Pancreas (tissue), 10 donors: Measurements from ENCODE around the gene TUBA8. TPM values are rescaled to one million over a fixed set of nuclear protein-coding genes. Genes with fewer than 3 reads are reported as not detected.
"Not testable (repeated sequence)": the region's sequence is repeated elsewhere in the genome, so short reads cannot be mapped to it uniquely, and the experiment has no call there.

Experiments
- ATAC-seq, 4 donors: fragments of 200-7000 bp; cut with Tn5 transposase; one replicate each; pipeline versions ENCODE4 v1.8.0 to v1.9.1; 2020; ENCODE audit warnings: mild to moderate bottlenecking in 4 of 4, moderate library complexity in 4 of 4
- DNase-seq, 6 donors: peaks; one replicate each; pipeline ENCODE4 v3.0.0-alpha.2; 2020
- FAIRE-seq: peaks from 2 replicates; lab custom pipeline; 2012; peaks lifted over from hg19 to GRCh38; lab: Jason Lieb, UNC
- H3K27ac ChIP-seq, 4 donors: fragments of 200-600 bp; sonication (generic); 1 replicate in 3 of 4; 2 replicates in 1 of 4; pipeline versions ENCODE4 v1.5.0 to v1.8.0; 2020
- H3K27me3 ChIP-seq, 4 donors: fragments of 200-600 bp; one replicate each; pipeline ENCODE4 v1.8.0; 2021
- H3K36me3 ChIP-seq, 3 donors: fragments of 200-600 bp; sonication (generic) in 1 of 3; one replicate each; pipeline versions ENCODE4 v1.5.0 to v1.8.0; 2020 to 2021
- H3K4me1 ChIP-seq, 3 donors: fragments of 200-600 bp; one replicate each; pipeline ENCODE4 v1.8.0; 2021
- H3K4me3 ChIP-seq, 4 donors: fragments of 200-600 bp; sonication (generic) in 2 of 4; one replicate each; pipeline versions ENCODE4 v1.5.0 to v1.8.0; 2020 to 2021
- H3K9me3 ChIP-seq, 4 donors: fragments of 200-600 bp; one replicate each; pipeline ENCODE4 v1.8.0; 2021
- WGBS, 2 donors: extraction: QIAGEN DNeasy Blood & Tissue Kit; methylation state at CpG; one replicate each; pipeline ENCODE4 v1.1.7; 2013; 5-methylcytosine and 5-hydroxymethylcytosine counted together
- intact Hi-C, 3 donors: fragments of 100-400 bp; cut with DNase I; formaldehyde crosslinking; loops; one replicate each; pipeline versions ENCODE4 v1.11.1 to v1.14.2; 2022
- polyA plus RNA-seq, 2 donors: library from polyadenylated mRNA; stranded (reverse); fragments of 200-250 nt; gene quantifications; one replicate each; pipeline ENCODE4 v1.2.3, GENCODE V29; 2013
- total RNA-seq, 6 donors: library from RNA; stranded (reverse); fragmentation: NEBNext Ultra II Directional in 4 of 6; extraction: Animal tissue kit (Norgen Biotek cat#: 25700) in 4 of 6; gene quantifications; one replicate each; pipeline versions ENCODE4 v1.2.1 to v1.2.4, GENCODE V29; 2021 to 2023
- TF ChIP-seq, protein P1 (sequence below), 4 donors: fragments of 200-600 bp; sonication (generic) in 3 of 4; IDR thresholded peaks; one replicate each; pipeline versions ENCODE4 v1.5.0 to v1.8.0; 2021; ENCODE audit warnings: antibody characterized with exemption in 4 of 4
- donor health status: healthy with polysubstance abuse.
- donor health status: DM: no; HTN: no; CAD: no; lungs with moderate emphysema.
- donor health status: DM: no; HTN: no; CAD: no.
- donor health status: control.
- donor health status: control.
- donor health status: Bipolar disorder and iron deficiency.
- donor health status: DM: yes; HTN: yes; CAD: no.
- donor health status: DM: no; HTN: no; CAD: no.
- donor health status: DM: no; HTN: no; CAD: no.
- donor health status: DM: yes; HTN: yes; CAD: no.

Gene TUBA8
- total and polyA plus RNA-seq, 8 donors: 1.5 to 5.4 (median 2.1) TPM

DNA sequence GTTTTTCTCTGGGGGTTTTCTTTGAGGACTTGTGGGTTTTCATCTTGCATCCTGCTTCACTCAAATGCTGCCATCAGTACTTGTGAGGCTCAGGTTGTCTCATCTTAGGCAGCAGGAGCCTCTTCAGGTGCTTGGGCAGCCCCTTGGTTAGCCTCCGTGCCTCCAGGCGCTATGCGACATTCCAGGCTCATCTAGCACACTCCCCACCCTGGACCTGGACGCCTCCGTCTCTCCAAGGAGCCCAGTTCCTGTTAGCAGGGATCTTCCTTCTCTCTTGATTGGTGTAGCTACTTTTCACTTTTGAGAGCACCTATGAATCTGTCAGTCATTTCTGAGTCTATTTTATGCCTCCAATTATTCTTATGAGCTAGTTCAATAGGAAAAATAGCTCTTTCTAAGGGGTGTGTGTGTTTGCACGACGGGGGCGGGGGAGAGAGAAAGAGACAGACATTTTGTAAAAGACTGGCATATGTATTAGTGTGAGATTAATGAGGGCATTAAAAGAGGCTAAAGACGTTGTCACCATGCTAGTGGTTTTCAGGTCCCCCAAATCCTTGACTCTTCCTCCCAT is 7.8 kb downstream of the TUBA8 start:
- no peak for FAIRE-seq
- TF ChIP-seq, protein P1, sequence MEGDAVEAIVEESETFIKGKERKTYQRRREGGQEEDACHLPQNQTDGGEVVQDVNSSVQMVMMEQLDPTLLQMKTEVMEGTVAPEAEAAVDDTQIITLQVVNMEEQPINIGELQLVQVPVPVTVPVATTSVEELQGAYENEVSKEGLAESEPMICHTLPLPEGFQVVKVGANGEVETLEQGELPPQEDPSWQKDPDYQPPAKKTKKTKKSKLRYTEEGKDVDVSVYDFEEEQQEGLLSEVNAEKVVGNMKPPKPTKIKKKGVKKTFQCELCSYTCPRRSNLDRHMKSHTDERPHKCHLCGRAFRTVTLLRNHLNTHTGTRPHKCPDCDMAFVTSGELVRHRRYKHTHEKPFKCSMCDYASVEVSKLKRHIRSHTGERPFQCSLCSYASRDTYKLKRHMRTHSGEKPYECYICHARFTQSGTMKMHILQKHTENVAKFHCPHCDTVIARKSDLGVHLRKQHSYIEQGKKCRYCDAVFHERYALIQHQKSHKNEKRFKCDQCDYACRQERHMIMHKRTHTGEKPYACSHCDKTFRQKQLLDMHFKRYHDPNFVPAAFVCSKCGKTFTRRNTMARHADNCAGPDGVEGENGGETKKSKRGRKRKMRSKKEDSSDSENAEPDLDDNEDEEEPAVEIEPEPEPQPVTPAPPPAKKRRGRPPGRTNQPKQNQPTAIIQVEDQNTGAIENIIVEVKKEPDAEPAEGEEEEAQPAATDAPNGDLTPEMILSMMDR (IDR thresholded peaks at IDR 0.05): no peak
- no peak for DNase-seq
- no peaks in the 10 kb centered on the region for H3K27me3 ChIP-seq
- 85 to 89% methylated on average over 9 of the region's 9 CpGs for WGBS, 2 donors
- no peak overlapping the region for H3K27ac ChIP-seq
- intact Hi-C loops: no loop called here
- no peaks in the 10 kb centered on the region for H3K36me3 ChIP-seq
- H3K4me3 ChIP-seq: no peak overlapping the region
- ATAC-seq: no peak
- H3K9me3 ChIP-seq: no peaks in the 10 kb centered on the region
- no peaks in the 10 kb centered on the region for H3K4me1 ChIP-seq

DNA sequence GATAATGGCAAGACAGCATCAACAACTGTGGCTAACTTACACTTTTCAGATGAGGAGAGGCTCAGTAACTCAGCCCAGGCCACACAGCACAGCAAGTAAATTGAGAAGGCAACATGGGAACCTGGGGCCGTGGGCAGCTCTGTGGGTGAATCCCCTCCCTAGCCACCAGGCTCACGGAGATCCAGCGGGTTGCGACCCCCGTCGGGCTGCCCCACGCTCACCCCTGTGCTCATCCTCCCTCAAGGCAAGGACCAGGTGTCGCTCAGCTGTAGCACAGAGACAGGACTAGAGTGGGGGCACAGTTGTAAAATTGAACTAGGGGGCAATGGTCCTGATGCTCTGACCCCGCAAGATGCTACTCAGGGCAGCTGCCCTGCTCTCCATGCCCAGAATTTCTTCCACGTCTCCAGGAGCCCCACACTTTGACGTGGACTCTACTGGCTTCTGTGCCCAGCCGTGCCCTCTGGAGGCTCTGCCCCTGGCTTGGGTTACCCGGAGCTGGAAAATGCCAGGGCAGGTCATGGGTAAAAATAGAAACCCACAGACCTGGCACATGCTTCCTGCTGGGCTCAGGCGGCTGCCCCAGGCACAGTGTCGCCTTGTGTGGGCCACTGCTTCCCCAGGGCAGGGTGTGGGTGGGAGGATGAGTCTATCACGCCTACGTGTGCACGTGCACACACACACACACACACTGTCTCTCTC is 9.0 kb downstream of the TUBA8 start:
- 88 to 90% methylated on average over 18 of the region's 18 CpGs for WGBS, 2 donors
- intact Hi-C loops: no loop called here
- TF ChIP-seq, protein P1 (IDR thresholded peaks at IDR 0.05): no peak
- no peaks in the 10 kb centered on the region for H3K27me3 ChIP-seq
- no peak overlapping the region for H3K4me3 ChIP-seq
- no peak for ATAC-seq
- no peaks in the 10 kb centered on the region for H3K9me3 ChIP-seq
- FAIRE-seq: no peak
- H3K36me3 ChIP-seq: no peaks in the 10 kb centered on the region
- no peaks in the 10 kb centered on the region for H3K4me1 ChIP-seq
- no peak for DNase-seq
- no peak overlapping the region for H3K27ac ChIP-seq

DNA sequence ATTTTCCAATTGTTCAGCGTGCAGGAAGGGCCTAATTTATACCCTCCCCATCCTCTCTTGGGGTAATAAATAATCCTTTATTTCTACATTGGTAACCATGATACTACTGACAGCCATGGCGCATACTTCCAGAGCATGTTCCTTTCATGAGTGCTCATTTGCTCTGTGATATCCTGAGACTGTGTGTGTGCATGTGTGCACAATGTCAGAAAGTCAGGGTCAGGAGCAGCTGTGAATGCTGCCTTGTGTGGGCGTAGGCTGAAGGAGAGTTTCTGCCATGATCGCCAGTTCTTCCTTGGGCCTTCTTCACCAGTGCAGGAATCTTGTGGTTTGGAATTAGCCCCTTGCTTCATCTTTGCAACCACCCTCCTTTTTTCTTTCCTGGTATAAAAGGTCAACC is 10.2 kb downstream of the TUBA8 start:
- no peak for DNase-seq
- H3K4me3 ChIP-seq: no peak overlapping the region
- no peaks in the 10 kb centered on the region for H3K9me3 ChIP-seq
- WGBS, 2 donors: 92 to 93% methylated on average over 4 of the region's 4 CpGs
- ATAC-seq: no peak
- H3K27ac ChIP-seq: no peak overlapping the region
- intact Hi-C loops: no loop called here
- no peak for FAIRE-seq
- TF ChIP-seq, protein P1 (IDR thresholded peaks at IDR 0.05): no peak
- no peaks in the 10 kb centered on the region for H3K4me1 ChIP-seq
- H3K36me3 ChIP-seq: no peaks in the 10 kb centered on the region
- H3K27me3 ChIP-seq: no peaks in the 10 kb centered on the region

DNA sequence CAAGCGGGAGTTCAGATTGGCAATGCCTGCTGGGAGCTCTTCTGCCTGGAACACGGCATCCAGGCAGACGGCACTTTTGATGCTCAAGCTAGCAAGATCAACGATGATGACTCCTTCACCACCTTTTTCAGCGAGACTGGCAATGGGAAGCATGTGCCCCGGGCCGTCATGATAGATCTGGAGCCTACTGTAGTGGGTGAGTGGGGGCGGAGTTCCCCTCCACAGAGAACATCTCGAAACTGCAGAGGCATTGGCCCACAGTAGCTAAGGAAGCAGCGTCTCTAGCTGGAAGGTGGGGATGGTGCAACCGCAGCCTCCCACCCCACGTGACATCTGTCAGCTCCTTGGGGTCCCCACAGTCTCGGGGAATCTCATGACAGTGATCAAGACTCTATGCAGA is 10.9 kb downstream of the TUBA8 start:
- Histone ChIP-seq H3K4me1 (no peaks in the 10 kb centered on the region), H3K9me3 (no peaks in the 10 kb centered on the region), H3K27ac (no peak overlapping the region), H3K4me3 (no peak overlapping the region), H3K27me3 (no peaks in the 10 kb centered on the region), H3K36me3 (no peaks in the 10 kb centered on the region)
- 84 to 93% methylated on average over 13 of the region's 13 CpGs for WGBS, 2 donors
- DNase-seq: no peak
- TF ChIP-seq, protein P1 (IDR thresholded peaks at IDR 0.05): no peak
- FAIRE-seq: no peak
- intact Hi-C loops: no loop called here
- ATAC-seq: no peak

DNA sequence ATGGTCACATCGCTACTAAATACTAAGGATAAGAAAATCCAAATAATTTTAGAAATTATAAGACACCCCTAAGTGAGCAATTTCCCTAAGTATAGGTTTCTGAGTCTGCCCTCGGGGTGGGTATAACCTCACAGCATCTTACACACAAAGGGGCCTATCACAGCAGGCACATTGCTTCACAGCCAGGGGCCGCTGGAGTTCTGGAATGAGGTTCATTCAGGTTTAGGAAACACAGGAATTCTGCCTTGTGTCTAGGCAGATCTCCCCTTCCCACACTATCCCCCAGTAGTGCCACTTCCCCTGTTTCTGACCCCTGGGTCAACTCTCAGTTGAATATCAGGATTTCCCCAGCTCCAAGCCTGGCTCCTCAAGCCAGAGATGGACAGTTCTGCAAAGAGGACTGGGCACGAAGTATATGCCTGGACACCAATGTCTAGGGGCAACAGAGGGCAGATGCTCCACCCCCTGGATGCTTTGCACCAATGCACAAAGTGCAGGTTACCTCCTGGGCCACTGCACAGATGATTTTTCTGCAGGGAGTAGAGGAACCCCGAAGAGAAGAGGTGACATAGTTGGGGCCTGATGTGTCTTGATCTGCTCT is 11.4 kb downstream of the TUBA8 start:
- H3K27me3 ChIP-seq: no peaks in the 10 kb centered on the region
- H3K27ac ChIP-seq: no peak overlapping the region
- TF ChIP-seq, protein P1 (IDR thresholded peaks at IDR 0.05): no peak
- intact Hi-C loops: no loop called here
- FAIRE-seq (no peak), DNase-seq (no peak), ATAC-seq (no peak)
- no peaks in the 10 kb centered on the region for H3K36me3 ChIP-seq
- H3K4me1 ChIP-seq: no peaks in the 10 kb centered on the region
- no peaks in the 10 kb centered on the region for H3K9me3 ChIP-seq
- no peak overlapping the region for H3K4me3 ChIP-seq
- WGBS, 2 donors: 84 to 88% methylated on average over 5 of the region's 5 CpGs

DNA sequence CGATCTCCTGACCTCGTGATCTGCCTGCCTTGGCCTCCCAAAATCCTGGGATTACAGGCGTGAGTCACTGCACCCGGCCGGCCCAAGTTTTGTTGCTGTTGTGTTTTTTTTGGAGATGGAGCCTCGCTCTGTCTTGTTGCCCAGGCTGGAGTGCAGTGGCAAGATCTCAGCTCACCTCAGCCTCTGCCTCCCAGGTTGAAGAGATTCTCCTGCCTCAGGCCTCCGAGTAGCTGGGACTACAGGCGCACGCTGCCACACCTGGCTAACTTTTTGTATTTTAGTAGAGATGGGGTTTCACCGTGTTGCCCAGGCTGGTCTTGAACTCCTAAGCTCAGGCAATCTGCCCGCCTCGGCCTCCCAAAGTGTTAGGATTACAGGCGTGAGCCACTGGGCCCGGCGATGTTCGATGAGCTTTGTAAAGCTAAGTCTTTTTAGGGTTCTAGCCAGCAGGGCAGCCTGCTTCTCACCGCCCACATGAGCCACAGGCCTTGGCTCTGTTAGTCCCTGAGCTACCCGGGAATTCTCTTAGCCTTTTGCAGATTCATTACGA is 12.9 kb downstream of the TUBA8 start:
- intact Hi-C loops, FAIRE-seq: not testable (repeated sequence)
- WGBS, 2 donors: 96 to 97% methylated on average over 19 of the region's 19 CpGs

More for the DNA sequence above, 12.9 kb downstream of the TUBA8 start:
- not testable (repeated sequence) for H3K27me3 ChIP-seq, H3K4me1 ChIP-seq, H3K27ac ChIP-seq, H3K36me3 ChIP-seq, H3K9me3 ChIP-seq, ATAC-seq, DNase-seq, H3K4me3 ChIP-seq
